ENCODE data around the gene FAM156B.
"Not testable (repeated sequence)": the region's sequence is repeated elsewhere in the genome, so short reads cannot be mapped to it uniquely, and the experiment has no call there.

FAM156B gene

DNA sequence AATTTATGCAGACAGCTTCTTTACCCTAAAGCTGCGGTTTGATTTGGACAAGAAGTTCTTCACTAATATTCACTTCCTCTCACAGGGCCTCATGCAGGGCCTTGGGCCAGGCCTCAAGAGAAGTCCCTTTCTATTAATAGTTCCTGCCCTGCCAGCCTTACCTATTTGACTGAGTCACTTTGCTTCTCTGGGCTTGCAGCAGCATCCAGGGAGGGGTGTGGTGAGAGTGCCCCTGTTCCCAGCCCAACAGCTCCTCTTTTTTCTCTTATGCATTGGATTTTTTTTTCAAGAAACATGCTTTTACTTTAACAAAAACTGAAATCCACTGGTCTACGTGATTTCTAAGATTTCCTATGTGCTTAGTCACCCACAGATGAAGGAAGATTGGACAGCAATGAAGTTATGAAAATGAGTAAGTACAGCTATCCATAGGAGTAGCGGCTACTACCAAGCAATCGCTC, 26.7 kb downstream of the FAM156B start:
- DNase-seq = peak in 1 of 56 donors; percentile 1

DNA sequence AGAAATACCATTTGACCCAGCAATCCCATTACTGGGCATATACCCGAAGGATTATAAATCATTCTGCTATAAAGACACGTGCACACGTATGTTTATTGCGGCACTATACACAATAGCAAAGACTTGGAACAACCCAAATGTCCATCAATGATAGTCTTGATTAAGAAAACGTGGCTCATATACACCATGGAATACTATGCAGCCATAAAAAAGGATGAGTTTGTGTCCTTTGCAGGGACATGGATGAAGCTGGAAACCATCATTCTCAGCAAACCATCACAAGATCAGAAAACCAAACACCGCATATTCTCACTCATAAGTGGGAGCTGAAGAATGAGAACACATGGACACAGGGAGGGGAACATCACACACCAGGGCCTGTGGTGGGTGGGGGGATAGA, 33.1 kb downstream of the FAM156B start:
- DNase-seq = not testable (repeated sequence)

DNA sequence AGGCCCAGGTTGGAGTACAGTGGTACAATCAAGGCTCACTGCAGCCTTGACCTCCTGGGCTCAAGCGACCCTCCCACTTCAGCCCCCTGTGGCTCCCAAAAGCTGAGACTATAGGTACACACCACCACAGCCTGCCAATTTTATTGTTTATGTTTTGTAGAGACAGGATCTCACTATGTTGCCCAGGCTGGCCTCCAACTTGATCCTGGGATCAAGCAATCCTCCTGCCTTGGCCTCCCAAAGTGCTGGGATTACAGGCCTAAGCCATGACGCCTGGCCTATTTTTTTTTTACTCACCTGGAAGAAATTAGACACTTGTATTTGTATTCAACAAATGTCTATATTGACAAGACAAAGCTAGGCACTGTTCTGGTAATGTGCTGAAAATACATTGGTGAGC, 36.1 kb downstream of the FAM156B start:
- no peak for DNase-seq

DNA sequence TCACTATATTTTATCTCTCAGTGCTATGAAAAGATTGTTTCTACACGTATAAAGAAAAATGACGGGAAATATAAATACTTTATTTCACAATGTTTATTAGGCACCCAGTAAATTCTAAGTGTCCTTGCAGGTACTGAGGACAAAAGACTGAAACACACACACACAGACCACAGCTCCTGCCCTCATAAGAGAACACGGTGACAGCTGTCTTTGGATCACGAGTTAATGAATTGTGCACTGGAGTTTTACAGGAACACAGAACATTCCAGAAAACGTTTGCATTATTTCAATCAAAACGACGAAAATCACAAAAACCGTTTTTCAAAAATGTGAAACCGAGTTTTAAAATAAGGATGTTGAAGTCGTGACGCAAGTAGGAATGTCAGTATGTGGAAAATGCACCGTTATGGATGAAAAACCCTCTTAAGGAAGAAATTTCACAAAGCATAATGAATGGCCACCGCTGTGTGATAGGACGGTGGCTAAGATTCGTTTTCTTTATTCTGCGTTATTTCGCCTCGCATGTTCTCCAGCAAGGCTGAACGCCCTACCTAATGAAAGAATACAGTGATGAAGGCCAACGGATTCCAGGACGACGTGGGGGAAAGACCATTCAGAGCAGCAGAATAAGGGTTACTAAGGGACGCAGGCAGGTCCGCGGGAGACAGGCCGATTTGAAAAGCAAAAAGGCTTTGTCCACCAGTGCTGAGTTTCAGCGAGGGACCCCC, 37.0 kb downstream of the FAM156B start:
- DNase-seq = peak in 1 of 56 donors; percentile 55

DNA sequence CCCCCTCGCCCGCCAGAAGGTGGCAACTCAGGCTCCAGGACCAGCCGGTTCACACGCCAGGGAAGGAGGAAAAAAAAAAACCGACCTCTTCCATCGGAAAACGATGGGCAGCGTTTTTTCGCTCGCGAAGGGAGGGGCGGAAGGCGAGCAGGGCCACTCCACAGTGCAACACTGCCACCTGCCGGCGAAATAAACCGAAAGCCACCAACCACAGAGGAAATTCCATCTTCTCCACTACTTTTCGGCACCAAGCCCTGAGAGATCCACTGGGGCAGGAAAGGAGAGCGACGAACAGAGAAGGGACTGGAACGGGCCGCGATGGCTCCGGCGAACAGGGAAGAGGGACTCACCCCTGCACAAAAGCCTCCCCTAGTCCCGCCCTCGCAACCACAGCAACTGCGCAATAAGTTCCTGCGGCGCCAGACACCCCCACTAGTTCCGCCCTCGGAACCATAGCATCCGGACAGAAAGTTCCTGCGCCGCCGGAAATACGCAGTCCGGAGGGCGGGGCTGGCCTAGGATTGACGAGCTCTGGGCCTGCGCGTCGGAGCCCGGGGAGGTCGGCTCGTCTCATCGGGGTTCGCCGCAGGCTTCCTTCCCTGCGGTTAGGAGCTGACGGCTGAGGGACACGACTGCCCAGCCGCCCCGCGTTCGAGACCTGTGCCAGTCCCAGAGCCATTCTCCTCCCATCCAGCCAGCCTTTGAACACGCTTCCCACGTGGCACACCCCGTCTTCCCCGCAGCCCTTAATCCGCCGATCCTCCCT, 37.8 kb downstream of the FAM156B start:
- DNase-seq = peak; percentile 19 to 99 (median 92)

DNA sequence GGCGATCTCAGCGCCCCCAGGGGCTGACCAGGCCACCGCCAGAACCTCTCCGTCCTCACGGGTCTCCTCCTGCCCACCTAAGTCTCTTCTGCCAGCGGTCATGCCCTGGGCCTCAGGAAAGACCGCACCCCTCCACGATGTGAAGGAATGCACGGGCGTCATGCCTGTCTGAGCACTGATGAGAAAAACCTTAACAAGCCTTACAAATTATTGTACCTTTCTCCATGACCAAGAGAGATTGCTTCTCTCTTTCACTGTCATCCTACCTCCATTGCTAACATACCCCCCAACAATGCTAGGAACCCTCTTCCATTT, 38.3 kb downstream of the FAM156B start:
- peak in 1 of 56 donors; percentile 33 for DNase-seq

DNA sequence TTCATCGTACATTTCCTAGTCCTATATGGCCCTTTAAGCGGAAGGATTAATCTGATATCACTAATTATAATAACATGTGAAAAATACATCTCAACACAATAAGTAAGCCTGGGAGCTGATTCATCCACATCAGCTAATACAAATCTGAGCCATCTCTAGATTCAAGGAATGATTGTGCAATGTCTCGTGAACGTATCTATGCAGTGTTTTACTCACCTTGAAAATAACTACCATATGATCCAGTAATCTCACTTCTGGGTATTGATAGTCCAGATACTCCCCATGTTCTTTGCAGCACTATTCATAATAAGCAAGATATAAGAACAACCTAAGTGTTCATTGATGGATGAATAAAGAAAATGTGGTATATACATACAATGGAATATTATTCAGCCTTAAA, 43.6 kb downstream of the FAM156B start:
- not testable (repeated sequence) for DNase-seq

DNA sequence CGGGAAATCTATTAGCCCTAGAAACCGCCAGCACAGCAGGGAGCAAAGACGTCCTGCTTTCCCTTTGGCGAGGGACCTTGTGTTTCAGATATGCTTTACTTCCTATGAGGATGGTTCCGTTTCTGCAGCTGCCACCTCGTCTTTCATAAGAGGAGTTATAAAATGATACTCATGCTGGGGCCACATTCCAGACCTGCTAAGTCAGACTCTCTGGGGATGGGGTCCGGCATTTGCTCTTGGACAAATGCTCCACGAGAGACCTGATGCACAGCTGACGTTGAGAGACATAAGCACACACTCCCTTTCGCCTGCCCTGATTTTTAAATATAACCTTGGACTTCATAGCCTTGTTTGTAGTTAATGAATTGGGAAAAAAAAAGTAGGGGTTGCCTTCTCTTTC, 44.6 kb downstream of the FAM156B start:
- DNase-seq = not testable (repeated sequence)

DNA sequence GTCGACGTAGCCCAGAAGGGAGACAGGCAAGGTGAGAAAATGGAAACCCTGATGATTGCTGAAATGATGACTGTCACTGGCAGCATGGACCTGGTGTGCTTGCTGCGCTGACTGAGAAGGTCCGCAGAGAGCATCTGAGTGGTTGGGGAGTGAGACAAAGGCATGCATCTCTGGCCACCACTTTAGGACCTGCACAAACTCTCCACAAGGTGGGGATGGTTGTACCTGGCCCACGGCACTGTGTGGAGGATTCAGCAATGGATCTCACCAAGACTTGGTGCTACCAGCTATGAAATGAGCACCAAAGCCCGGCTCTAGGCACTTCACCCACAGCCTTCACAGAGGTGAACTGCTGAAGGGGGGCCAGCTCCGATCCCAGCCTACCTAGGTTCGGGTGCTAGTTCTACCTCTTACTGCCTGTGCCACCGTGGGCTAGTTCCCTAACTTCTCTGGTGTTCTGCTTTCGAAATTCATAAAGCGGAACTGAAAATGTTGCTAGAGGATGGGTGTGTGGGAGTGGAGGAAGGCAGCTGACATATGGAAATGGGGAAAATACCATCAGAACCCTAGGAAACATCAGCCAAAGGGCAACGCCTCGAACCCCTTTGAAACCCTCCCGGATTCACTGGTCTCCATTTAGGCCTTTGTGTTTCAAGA, 48.8 kb downstream of the FAM156B start:
- not testable (repeated sequence) for DNase-seq

DNA sequence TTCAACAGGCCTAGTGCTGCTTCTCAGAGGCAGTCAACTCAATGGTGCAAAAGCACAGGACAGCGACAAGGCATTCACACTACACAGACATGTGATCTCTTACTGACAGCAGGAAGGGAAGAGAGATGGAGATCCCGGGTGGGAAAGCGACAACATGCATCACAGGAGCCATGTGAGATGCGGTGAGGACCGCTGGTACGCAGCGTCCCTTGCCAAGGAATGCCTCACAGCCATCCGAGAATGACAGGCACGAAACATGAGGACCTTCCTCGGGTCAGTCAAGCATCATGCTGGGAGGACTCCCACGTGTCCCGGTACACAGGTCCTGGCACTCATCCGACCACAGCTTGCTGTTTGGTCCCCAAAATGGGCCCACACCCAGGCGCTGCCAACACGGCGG, 50.4 kb downstream of the FAM156B start:
- DNase-seq = not testable (repeated sequence)

DNA sequence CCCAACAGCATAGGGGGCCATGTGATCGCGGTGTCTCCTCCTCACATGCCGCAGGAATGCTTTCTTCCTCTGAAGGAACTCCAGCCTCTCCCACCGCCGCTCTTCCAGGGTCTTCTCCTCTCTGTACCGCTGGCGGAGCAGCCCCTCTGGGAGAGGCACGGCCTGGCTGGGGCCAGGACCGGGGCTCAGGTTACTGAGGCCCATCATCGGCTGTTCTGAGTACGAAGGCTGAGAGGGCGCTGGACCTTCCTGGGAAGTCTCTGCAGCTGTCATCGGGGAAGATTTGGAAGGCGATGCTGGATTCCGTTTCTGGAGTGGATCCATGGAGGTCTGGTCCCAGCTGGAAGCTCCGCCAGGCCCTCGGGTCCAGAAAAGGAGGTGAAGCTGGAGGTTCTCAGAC, 51.1 kb downstream of the FAM156B start:
- DNase-seq = not testable (repeated sequence)

DNA sequence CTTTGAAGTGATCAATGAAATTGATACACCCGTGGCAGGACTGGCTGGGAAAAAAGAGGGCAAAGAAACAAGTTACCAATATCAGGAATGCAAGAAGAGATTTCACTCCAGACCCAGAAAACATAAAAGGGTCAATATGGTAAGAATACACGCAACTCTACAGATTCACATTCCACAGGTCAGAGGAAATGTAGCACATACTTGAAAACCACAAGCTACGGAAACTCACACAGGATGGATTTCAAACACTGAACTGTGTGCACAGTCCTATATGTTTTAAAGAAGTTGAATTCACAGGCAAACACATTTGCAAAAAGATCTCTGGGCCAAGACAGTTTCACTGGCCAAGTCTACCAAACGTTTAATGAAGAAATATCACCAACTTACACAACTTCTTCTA, 52.2 kb downstream of the FAM156B start:
- DNase-seq = not testable (repeated sequence)

DNA sequence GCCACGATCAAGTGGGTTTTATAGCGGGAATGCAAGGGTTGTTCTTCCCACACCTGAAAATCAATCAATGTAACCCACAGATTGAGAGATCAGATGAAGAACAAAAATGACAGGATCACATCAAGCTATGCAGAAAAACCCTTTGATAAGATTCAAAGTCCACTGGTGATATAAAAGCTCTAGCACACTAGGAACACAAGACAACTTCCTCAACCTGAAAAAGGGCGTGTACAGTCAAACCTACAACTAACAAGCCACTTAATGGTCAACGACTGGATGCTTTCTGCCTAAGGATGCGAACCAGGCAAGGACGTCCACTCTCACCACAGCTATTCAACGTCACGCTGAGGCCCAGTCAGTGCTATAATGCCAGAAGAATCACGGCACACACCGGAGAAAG, 52.8 kb downstream of the FAM156B start:
- DNase-seq = not testable (repeated sequence)

Data from nucleus accumbens (tissue), 56 donors.